Measurements from ENCODE around the gene HSPA13. TPM values are rescaled to one million over a fixed set of nuclear protein-coding genes. Genes with fewer than 3 reads are reported as not detected.

The HSPA13 gene
- total and polyA plus RNA-seq, 4 donors, result 4.9 to 37.2 (median 13.2) TPM

DNA sequence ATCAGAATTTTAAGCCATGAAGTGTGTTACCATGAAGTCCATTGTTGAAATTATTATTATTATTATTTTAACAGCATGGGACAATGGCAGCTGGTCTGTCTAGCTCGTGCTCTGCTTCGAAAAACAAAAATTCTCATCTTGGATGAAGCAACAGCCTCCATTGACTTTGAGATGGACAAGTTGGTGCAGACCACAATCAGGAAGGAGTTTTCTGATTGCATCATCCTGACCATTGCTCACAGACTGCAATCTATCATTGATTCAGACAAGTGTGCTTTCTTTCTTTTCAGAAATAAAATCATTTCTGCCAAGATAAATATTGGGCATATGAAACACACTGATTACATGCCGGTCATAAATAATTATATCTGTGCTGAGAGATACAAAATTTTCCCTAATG lies 21.0 kb downstream of the HSPA13 start:
- H3K9ac ChIP-seq (ENCODE audit: low read depth in 1 of 2, low read length in 2 of 2), result no peak overlapping the region
- H3K4me1 ChIP-seq (ENCODE audit: control insufficient read depth in 4 of 4, insufficient read depth in 4 of 4, low read length in 3 of 4), result no peaks in the 10 kb centered on the region
- no peaks in the 10 kb centered on the region for H3K36me3 ChIP-seq (ENCODE audit: control insufficient read depth in 4 of 4, insufficient read depth in 3 of 4, low read depth in 1 of 4, low read length in 3 of 4)
- DNase-seq (ENCODE audit: low spot score), result no peak
- H3K27ac ChIP-seq (ENCODE audit: low read depth in 1 of 2, low read length in 2 of 2), result no peak overlapping the region
- H3K27me3 ChIP-seq (ENCODE audit: control insufficient read depth in 4 of 4, insufficient read depth in 4 of 4, low read length in 3 of 4), result no peaks in the 10 kb centered on the region
- TF ChIP-seq TAF1 (conservative IDR thresholded peaks at IDR 0.05) (no peak), SP1 (IDR thresholded peaks at IDR 0.05) (no peak), RAD21 (IDR thresholded peaks at IDR 0.05) (no peak), FOXA1 (IDR thresholded peaks at IDR 0.05) (no peak), HNF4A (conservative IDR thresholded peaks at IDR 0.05) (no peak), MAX (IDR thresholded peaks at IDR 0.05) (no peak), GABPA (IDR thresholded peaks at IDR 0.05 in 1 of 2, conservative IDR thresholded peaks at IDR 0.05 in 1 of 2) (no peak), RXRA (IDR thresholded peaks at IDR 0.05) (no peak)
- 47% methylated on average over 3 of the region's 3 CpGs for WGBS
- H3K4me3 ChIP-seq (ENCODE audit: low read depth in 1 of 3, low read length in 3 of 3), result no peak overlapping the region
- H3K9me3 ChIP-seq (ENCODE audit: control insufficient read depth in 4 of 4, low read length in 3 of 4), result no peaks in the 10 kb centered on the region

DNA sequence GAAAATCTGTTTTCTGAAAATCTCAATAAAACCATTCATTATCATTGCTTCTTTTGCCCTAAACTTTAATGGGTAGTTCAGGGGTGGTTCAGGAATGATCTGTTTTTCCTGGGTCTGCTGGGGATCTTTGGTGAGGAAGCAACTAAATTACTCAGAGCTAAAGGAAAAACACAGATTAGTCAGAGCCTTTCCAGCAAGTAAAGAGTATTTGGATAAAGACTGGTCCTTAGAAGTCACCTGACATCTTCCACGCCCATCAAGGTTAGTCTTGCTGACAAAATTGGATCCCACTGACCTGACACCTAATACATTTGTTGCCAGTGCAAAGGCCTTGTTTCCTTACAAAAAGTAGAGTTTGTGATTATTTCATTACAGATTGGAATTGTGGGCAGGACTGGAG lies 24.2 kb downstream of the HSPA13 start:
- Histone ChIP-seq H3K4me3 (ENCODE audit: low read depth in 1 of 3, low read length in 3 of 3) (no peak overlapping the region), H3K4me1 (ENCODE audit: control insufficient read depth in 4 of 4, insufficient read depth in 4 of 4, low read length in 3 of 4) (no peaks in the 10 kb centered on the region), H3K36me3 (ENCODE audit: control insufficient read depth in 4 of 4, insufficient read depth in 3 of 4, low read depth in 1 of 4, low read length in 3 of 4) (no peaks in the 10 kb centered on the region), H3K9me3 (ENCODE audit: control insufficient read depth in 4 of 4, low read length in 3 of 4) (no peaks in the 10 kb centered on the region), H3K9ac (ENCODE audit: low read depth in 1 of 2, low read length in 2 of 2) (no peak overlapping the region), H3K27ac (ENCODE audit: low read depth in 1 of 2, low read length in 2 of 2) (no peak overlapping the region), H3K27me3 (ENCODE audit: control insufficient read depth in 4 of 4, insufficient read depth in 4 of 4, low read length in 3 of 4) (no peaks in the 10 kb centered on the region)
- DNase-seq (ENCODE audit: low spot score), result no peak
- 68% methylated on average over 1 of the region's 1 CpG for WGBS
- TF ChIP-seq JUND (IDR thresholded peaks at IDR 0.05), result no peak
- no peak for TF ChIP-seq HNF4A (conservative IDR thresholded peaks at IDR 0.05)
- TF ChIP-seq FOXA1 (IDR thresholded peaks at IDR 0.05), result no peak
- no peak for TF ChIP-seq CTCF (IDR thresholded peaks at IDR 0.05; ENCODE audit: low read depth, low read length, missing input control)
- TF ChIP-seq GABPA (IDR thresholded peaks at IDR 0.05 in 1 of 2, conservative IDR thresholded peaks at IDR 0.05 in 1 of 2), result no peak
- TF ChIP-seq, protein P1, sequence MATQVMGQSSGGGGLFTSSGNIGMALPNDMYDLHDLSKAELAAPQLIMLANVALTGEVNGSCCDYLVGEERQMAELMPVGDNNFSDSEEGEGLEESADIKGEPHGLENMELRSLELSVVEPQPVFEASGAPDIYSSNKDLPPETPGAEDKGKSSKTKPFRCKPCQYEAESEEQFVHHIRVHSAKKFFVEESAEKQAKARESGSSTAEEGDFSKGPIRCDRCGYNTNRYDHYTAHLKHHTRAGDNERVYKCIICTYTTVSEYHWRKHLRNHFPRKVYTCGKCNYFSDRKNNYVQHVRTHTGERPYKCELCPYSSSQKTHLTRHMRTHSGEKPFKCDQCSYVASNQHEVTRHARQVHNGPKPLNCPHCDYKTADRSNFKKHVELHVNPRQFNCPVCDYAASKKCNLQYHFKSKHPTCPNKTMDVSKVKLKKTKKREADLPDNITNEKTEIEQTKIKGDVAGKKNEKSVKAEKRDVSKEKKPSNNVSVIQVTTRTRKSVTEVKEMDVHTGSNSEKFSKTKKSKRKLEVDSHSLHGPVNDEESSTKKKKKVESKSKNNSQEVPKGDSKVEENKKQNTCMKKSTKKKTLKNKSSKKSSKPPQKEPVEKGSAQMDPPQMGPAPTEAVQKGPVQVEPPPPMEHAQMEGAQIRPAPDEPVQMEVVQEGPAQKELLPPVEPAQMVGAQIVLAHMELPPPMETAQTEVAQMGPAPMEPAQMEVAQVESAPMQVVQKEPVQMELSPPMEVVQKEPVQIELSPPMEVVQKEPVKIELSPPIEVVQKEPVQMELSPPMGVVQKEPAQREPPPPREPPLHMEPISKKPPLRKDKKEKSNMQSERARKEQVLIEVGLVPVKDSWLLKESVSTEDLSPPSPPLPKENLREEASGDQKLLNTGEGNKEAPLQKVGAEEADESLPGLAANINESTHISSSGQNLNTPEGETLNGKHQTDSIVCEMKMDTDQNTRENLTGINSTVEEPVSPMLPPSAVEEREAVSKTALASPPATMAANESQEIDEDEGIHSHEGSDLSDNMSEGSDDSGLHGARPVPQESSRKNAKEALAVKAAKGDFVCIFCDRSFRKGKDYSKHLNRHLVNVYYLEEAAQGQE (IDR thresholded peaks at IDR 0.05), result no peak
- TF ChIP-seq MAX (IDR thresholded peaks at IDR 0.05), result no peak
- no peak for TF ChIP-seq ZBTB33 (IDR thresholded peaks at IDR 0.05)
- no peak for TF ChIP-seq TAF1 (conservative IDR thresholded peaks at IDR 0.05)

Data from liver (tissue), 9 donors.